ENCODE data around the gene TCIRG1.

The TCIRG1 gene

GRCh38 chr11:68040101-68040956 is 1.5 kb downstream of the TCIRG1 start:
- peak; percentile 79 for DNase-seq

- DNase-seq = no peak
These were observed 2.2 kb downstream of the TCIRG1 start for GRCh38 chr11:68040957-68041591.

GRCh38 chr11:68041617-68042218 is 2.9 kb downstream of the TCIRG1 start:
- DNase-seq = no peak

- DNase-seq = no peak
These were observed 3.6 kb downstream of the TCIRG1 start for GRCh38 chr11:68042219-68043028.

GRCh38 chr11:68043029-68043348 is 4.2 kb downstream of the TCIRG1 start:
- no peak for DNase-seq

GRCh38 chr11:68043349-68044144 is 4.7 kb downstream of the TCIRG1 start:
- peak; percentile 45 for DNase-seq

- DNase-seq = no peak
These were observed 5.5 kb downstream of the TCIRG1 start for GRCh38 chr11:68044145-68044813.

- no peak for DNase-seq
These were observed 6.1 kb downstream of the TCIRG1 start for GRCh38 chr11:68044898-68045351.

GRCh38 chr11:68047437-68048290 is 8.8 kb downstream of the TCIRG1 start:
- DNase-seq = no peak

- DNase-seq = no peak
These were observed 10.1 kb downstream of the TCIRG1 start for GRCh38 chr11:68048681-68049508.

GRCh38 chr11:68049509-68050370 is 10.9 kb downstream of the TCIRG1 start:
- no peak for DNase-seq

GRCh38 chr11:68050371-68050841 is 11.6 kb downstream of the TCIRG1 start:
- no peak for DNase-seq

- DNase-seq = no peak
These were observed 12.6 kb downstream of the TCIRG1 start for GRCh38 chr11:68051191-68052136.

GRCh38 chr11:68052137-68052873 is 13.5 kb downstream of the TCIRG1 start:
- DNase-seq = no peak

- DNase-seq = no peak
These were observed 14.3 kb downstream of the TCIRG1 start for GRCh38 chr11:68053117-68053516.

GRCh38 chr11:68053981-68054812 is 15.4 kb downstream of the TCIRG1 start:
- no peak for DNase-seq

Data from inflammatory macrophage treated with lipopolysaccharide for 4 hours (primary cell).